HepG2 (cell line): ENCODE results near the gene VAMP5. TPM values are rescaled to one million over a fixed set of nuclear protein-coding genes. Genes with fewer than 3 reads are reported as not detected.
A peak's percentile ranks its signal among the peaks of the same experiment; 100 is the strongest.

Source experiments
- CBX2 ChIP-seq, 2 experiments: fragments of 200-600 bp in 1 of 2; sonication (generic); formaldehyde crosslinking in 1 of 2; IDR thresholded peaks; 2 replicates each; pipeline versions ENCODE4 v1.7.0 to v1.8.1; 2018 to 2022; ENCODE audit warnings: low read depth in 2 of 2, low read length in 1 of 2, mild to moderate bottlenecking in 1 of 2, missing genetic modification reagents in 1 of 2
- CTCF ChIP-seq: sonication (generic); formaldehyde crosslinking; IDR thresholded peaks from 2 replicates; pipeline ENCODE4 v1.5.0; 2020; ENCODE audit warnings: mild to moderate bottlenecking, missing genetic modification reagents, moderate library complexity
- KLF15 ChIP-seq: sonication (generic); formaldehyde crosslinking; IDR thresholded peaks from 2 replicates; pipeline ENCODE4 v1.8.1; 2023; ENCODE audit warnings: borderline replicate concordance, mild to moderate bottlenecking, inconsistent platforms, missing genetic modification reagents, mixed read lengths
- MEF2D ChIP-seq: sonication (generic); formaldehyde crosslinking; IDR thresholded peaks from 2 replicates; pipeline ENCODE4 v1.5.1; 2020; ENCODE audit warnings: mild to moderate bottlenecking, missing genetic modification reagents
- MEIS2 ChIP-seq: sonication (generic); formaldehyde crosslinking; IDR thresholded peaks from 2 replicates; pipeline ENCODE4 v1.9.0; 2021; ENCODE audit warnings: mild to moderate bottlenecking, missing genetic modification reagents
- RBFOX2 ChIP-seq: fragments of 200-400 bp; formaldehyde crosslinking; IDR thresholded peaks from 2 replicates; pipeline ENCODE4 v1.6.1; 2017; ENCODE audit warnings: low read depth, mild to moderate bottlenecking, low read length
- SCMH1 ChIP-seq: sonication (generic); formaldehyde crosslinking; IDR thresholded peaks from 2 replicates; pipeline ENCODE4 v1.9.0; 2021; ENCODE audit warnings: missing genetic modification reagents, mild to moderate bottlenecking, borderline replicate concordance
- STAT6 ChIP-seq: sonication (generic); formaldehyde crosslinking; IDR thresholded peaks from 2 replicates; pipeline ENCODE4 v1.4.0; 2020; ENCODE audit warnings: missing genetic modification reagents, mild to moderate bottlenecking, borderline replicate concordance
- TOPORS ChIP-seq: sonication (generic); formaldehyde crosslinking; IDR thresholded peaks from 2 replicates; pipeline ENCODE4 v1.8.0; 2023; ENCODE audit warnings: mild to moderate bottlenecking, missing genetic modification reagents
- ZNF101 ChIP-seq: sonication (generic); formaldehyde crosslinking; IDR thresholded peaks from 2 replicates; pipeline ENCODE4 v1.4.0; 2020; ENCODE audit warnings: mild to moderate bottlenecking, low read depth, missing genetic modification reagents, borderline replicate concordance
- ZNF431 ChIP-seq: sonication (generic); formaldehyde crosslinking; IDR thresholded peaks from 2 replicates; pipeline ENCODE4 v1.9.0; 2022; ENCODE audit warnings: missing genetic modification reagents, low read depth, mild to moderate bottlenecking, borderline replicate concordance
- ZNF574 ChIP-seq: sonication (generic); formaldehyde crosslinking; IDR thresholded peaks from 2 replicates; pipeline ENCODE4 v1.4.0; 2020; ENCODE audit warnings: missing genetic modification reagents
- ZNF614 ChIP-seq: IDR thresholded peaks from 2 replicates; pipeline ENCODE4 v1.6.1; 2018; ENCODE audit warnings: missing biosample characterization, missing genetic modification reagents, inconsistent platforms, borderline replicate concordance
- ZNF709 ChIP-seq: sonication (generic); formaldehyde crosslinking; IDR thresholded peaks from 2 replicates; pipeline ENCODE4 v1.5.0; 2020; ENCODE audit warnings: mild to moderate bottlenecking, missing genetic modification reagents
- ZNF746 ChIP-seq: sonication (generic); formaldehyde crosslinking; IDR thresholded peaks from 2 replicates; pipeline ENCODE4 v1.8.0; 2022; ENCODE audit warnings: mild to moderate bottlenecking, missing genetic modification reagents
- polyA plus RNA-seq, 8 experiments: library from polyadenylated mRNA; depleted of rRNA in 3 of 8; stranded (reverse) in 7 of 8; unstranded in 1 of 8; fragments of >200 nt; fragmentation: Illumina TruSeq in 4 of 8; extraction: Trizol in 4 of 8; gene quantifications; 2 replicates each; pipeline versions ENCODE4 v1.2.1 to v1.2.3, GENCODE V29; 2011 to 2016; ENCODE audit warnings: low read depth in 4 of 8, missing spikeins in 1 of 8, mixed read lengths in 1 of 8; ENCODE audit not compliant: insufficient read depth in 1 of 8
- total RNA-seq, 5 experiments: library from RNA; depleted of rRNA; stranded (reverse); fragments of >200 nt; fragmentation: Illumina TruSeq; extraction: Trizol; gene quantifications; 2 replicates each; pipeline ENCODE4 v1.2.3, GENCODE V29; 2016; ENCODE audit warnings: low read depth in 1 of 5
- TF ChIP-seq, protein P1 (sequence below): sonication (generic); formaldehyde crosslinking; conservative IDR thresholded peaks from 2 replicates; pipeline ENCODE4 v1.4.0; 2020; ENCODE audit warnings: mild to moderate bottlenecking, missing genetic modification reagents, moderate library complexity

VAMP5 gene
- total and polyA plus RNA-seq, 2 of the 13 experiments (the other 11 are each of a cell fraction or from before 2014, with no cell fraction given), result 7.2 to 56.7 TPM

DNA sequence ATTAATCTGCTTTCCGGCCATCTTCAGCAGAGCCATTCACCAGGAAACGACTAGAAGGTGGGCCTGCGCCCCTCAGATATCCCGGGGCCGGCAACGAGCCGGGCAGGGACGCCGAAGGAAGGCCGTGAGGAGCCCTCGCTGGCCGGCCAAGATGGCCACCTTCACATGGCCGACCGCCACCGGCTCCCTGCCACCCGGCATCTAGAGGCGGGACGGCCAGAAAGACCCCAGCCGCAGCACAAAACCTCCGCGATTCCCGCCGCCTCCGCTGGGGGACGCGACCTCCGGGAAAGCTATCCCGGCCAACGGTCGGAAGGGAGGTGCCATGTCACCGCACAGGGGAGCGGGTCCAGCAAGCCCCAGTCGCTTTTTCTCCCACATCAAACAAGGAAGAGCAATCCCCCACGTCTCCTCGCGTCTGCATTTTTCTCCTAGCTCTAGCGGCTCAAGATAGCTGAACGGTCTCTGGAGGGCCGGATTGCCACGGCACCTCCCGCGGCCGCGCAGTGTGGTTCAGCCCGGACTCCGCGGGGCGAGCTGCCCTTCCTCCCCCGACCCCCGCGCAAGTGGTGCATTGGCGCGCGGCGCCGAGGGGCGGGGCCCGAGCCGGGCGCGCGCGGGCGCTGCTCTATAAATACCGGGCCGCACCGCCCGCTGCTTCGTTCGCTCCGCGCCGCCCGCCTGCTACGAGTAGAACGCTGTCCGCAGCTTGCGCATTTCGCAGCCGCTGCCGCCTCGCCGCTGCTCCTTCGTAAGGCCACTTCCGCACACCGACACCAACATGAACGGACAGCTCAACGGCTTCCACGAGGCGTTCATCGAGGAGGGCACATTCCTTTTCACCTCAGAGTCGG lies 45.5 kb upstream of the VAMP5 start, which contains the start of gene MAT2A (continued):
- TF ChIP-seq KLF15 (CRISPR knock-in tag), result peak; percentile 92; the same call in 1 of the 2 replicates
- TF ChIP-seq ZNF101 (CRISPR knock-in tag), result no peak
- peak; percentile 97 for TF ChIP-seq CTCF
- peak; percentile 89 for TF ChIP-seq ZNF574 (CRISPR knock-in tag)
- TF ChIP-seq STAT6 (CRISPR knock-in tag), result no peak
- TF ChIP-seq MEIS2 (CRISPR knock-in tag), result peak; percentile 97
- no peak for TF ChIP-seq SCMH1 (CRISPR knock-in tag)
- TF ChIP-seq ZNF431 (CRISPR knock-in tag), result no peak; the same call in none of the 2 replicates
- peak; percentile 96 for TF ChIP-seq TOPORS (CRISPR knock-in tag)
- peak; percentile 86 for TF ChIP-seq ZNF709 (CRISPR knock-in tag)
- peak; percentile 94 for TF ChIP-seq ZNF746 (CRISPR knock-in tag)
- TF ChIP-seq, protein P1, sequence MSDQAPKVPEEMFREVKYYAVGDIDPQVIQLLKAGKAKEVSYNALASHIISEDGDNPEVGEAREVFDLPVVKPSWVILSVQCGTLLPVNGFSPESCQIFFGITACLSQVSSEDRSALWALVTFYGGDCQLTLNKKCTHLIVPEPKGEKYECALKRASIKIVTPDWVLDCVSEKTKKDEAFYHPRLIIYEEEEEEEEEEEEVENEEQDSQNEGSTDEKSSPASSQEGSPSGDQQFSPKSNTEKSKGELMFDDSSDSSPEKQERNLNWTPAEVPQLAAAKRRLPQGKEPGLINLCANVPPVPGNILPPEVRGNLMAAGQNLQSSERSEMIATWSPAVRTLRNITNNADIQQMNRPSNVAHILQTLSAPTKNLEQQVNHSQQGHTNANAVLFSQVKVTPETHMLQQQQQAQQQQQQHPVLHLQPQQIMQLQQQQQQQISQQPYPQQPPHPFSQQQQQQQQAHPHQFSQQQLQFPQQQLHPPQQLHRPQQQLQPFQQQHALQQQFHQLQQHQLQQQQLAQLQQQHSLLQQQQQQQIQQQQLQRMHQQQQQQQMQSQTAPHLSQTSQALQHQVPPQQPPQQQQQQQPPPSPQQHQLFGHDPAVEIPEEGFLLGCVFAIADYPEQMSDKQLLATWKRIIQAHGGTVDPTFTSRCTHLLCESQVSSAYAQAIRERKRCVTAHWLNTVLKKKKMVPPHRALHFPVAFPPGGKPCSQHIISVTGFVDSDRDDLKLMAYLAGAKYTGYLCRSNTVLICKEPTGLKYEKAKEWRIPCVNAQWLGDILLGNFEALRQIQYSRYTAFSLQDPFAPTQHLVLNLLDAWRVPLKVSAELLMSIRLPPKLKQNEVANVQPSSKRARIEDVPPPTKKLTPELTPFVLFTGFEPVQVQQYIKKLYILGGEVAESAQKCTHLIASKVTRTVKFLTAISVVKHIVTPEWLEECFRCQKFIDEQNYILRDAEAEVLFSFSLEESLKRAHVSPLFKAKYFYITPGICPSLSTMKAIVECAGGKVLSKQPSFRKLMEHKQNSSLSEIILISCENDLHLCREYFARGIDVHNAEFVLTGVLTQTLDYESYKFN (CRISPR knock-in tag), result peak; percentile 40; the same call in 1 of the 2 replicates
- no peak; the same call in 1 of the 2 replicates for TF ChIP-seq MEF2D (CRISPR knock-in tag)
- TF ChIP-seq RBFOX2, result peak; percentile 100
- TF ChIP-seq CBX2 (IDR thresholded peaks at IDR 0.05; ENCODE audit: low read depth, low read length), result peak; percentile 50; the same call in 1 of the 2 replicates
- TF ChIP-seq CBX2 (CRISPR knock-in tag; IDR thresholded peaks at IDR 0.05; ENCODE audit: low read depth), result no peak
- peak; percentile 14; the same call in 1 of the 2 replicates for TF ChIP-seq ZNF614
